Measurements from ENCODE around the gene KLHDC7A. TPM values are rescaled to one million over a fixed set of nuclear protein-coding genes. Genes with fewer than 3 reads are reported as not detected.

KLHDC7A gene
- polyA plus RNA-seq, 3 donors, result not detected

GRCh38 chr1:18479454-18479853 is 1.3 kb upstream of the KLHDC7A start:
- no peak overlapping the region for H3K27ac Mint-ChIP-seq
- H3K36me3 ChIP-seq (replicated peaks in 1 of 2; ENCODE audit: control insufficient read depth in 1 of 2, insufficient read depth in 2 of 2, low read length in 2 of 2), result no peaks in the 10 kb centered on the region
- WGBS (ENCODE audit: insufficient coverage), result 56% methylated on average over 4 of the region's 8 CpGs
- H2AFZ ChIP-seq (ENCODE audit: insufficient read depth, low read depth, low read length, poor library complexity, severe bottlenecking), result no peak overlapping the region
- H3K9ac ChIP-seq (ENCODE audit: insufficient read depth, low read length, poor library complexity, severe bottlenecking), result no peak overlapping the region
- no peak for TF ChIP-seq CTCF (IDR thresholded peaks at IDR 0.05)
- H3K4me2 ChIP-seq (replicated peaks; ENCODE audit: extremely low read depth, low read length, poor library complexity, severe bottlenecking), result no peak overlapping the region
- peaks cover 1 to 2% (median 1%) of the 10 kb centered on the region in 3 donors for H3K27me3 Mint-ChIP-seq (ENCODE audit: low read depth in 3 of 3)
- H3K27ac ChIP-seq (ENCODE audit: low read depth in 1 of 2, low read length in 2 of 2), result no peak overlapping the region
- no peaks in the 10 kb centered on the region for H3K4me1 Mint-ChIP-seq
- H3K36me3 Mint-ChIP-seq, result no peaks in the 10 kb centered on the region
- DNase-seq, result no peak
- intact Hi-C loops (cut with micrococcal nuclease), result no loop called here
- H3K9me3 ChIP-seq (replicated peaks in 1 of 2; ENCODE audit: control insufficient read depth in 1 of 2, insufficient read depth in 1 of 2, low read length in 2 of 2), result no peaks in the 10 kb centered on the region
- H3K27me3 ChIP-seq (ENCODE audit: control insufficient read depth in 2 of 2, insufficient read depth in 2 of 2, low read length in 2 of 2), result peaks cover 0 to 4% of the 10 kb centered on the region in 2 donors
- no peak overlapping the region for H3K4me3 Mint-ChIP-seq
- peaks cover 0 to 2% (median 0%) of the 10 kb centered on the region in 7 donors for H3K9me3 Mint-ChIP-seq
- H4K20me1 ChIP-seq (ENCODE audit: insufficient read depth, low read length), result no peaks in the 10 kb centered on the region
- H3K4me3 ChIP-seq (replicated peaks in 1 of 3; ENCODE audit: low read depth in 2 of 3, low read length in 3 of 3), result no peak overlapping the region
- H3K79me2 ChIP-seq (ENCODE audit: insufficient read depth, low read length), result no peaks in the 10 kb centered on the region
- no peaks in the 10 kb centered on the region for H3K4me1 ChIP-seq (ENCODE audit: control insufficient read depth in 1 of 2, insufficient read depth in 2 of 2, low read length in 2 of 2)

- WGBS (ENCODE audit: insufficient coverage), result 65% methylated on average over 21 of the region's 25 CpGs
- H3K4me3 Mint-ChIP-seq, result no peak overlapping the region
- H3K79me2 ChIP-seq (ENCODE audit: insufficient read depth, low read length), result no peaks in the 10 kb centered on the region
- intact Hi-C loops (cut with micrococcal nuclease), result no loop called here
- no peak overlapping the region for H3K9ac ChIP-seq (ENCODE audit: insufficient read depth, low read length, poor library complexity, severe bottlenecking)
- H3K9me3 Mint-ChIP-seq, result peaks cover 0 to 2% (median 0%) of the 10 kb centered on the region in 7 donors
- no peaks in the 10 kb centered on the region for H3K4me1 Mint-ChIP-seq
- no peaks in the 10 kb centered on the region for H3K4me1 ChIP-seq (ENCODE audit: control insufficient read depth in 1 of 2, insufficient read depth in 2 of 2, low read length in 2 of 2)
- no peak overlapping the region for H3K27ac Mint-ChIP-seq
- H3K9me3 ChIP-seq (replicated peaks in 1 of 2; ENCODE audit: control insufficient read depth in 1 of 2, insufficient read depth in 1 of 2, low read length in 2 of 2), result no peaks in the 10 kb centered on the region
- no peak overlapping the region for H3K4me3 ChIP-seq (replicated peaks in 1 of 3; ENCODE audit: low read depth in 2 of 3, low read length in 3 of 3)
- no peak overlapping the region for H2AFZ ChIP-seq (ENCODE audit: insufficient read depth, low read depth, low read length, poor library complexity, severe bottlenecking)
- H3K4me2 ChIP-seq (replicated peaks; ENCODE audit: extremely low read depth, low read length, poor library complexity, severe bottlenecking), result no peak overlapping the region
- TF ChIP-seq CTCF (IDR thresholded peaks at IDR 0.05), result no peak
- no peak overlapping the region for H3K27ac ChIP-seq (ENCODE audit: low read depth in 1 of 2, low read length in 2 of 2)
- no peaks in the 10 kb centered on the region for H3K36me3 Mint-ChIP-seq
- peaks cover 0 to 4% of the 10 kb centered on the region in 2 donors for H3K27me3 ChIP-seq (ENCODE audit: control insufficient read depth in 2 of 2, insufficient read depth in 2 of 2, low read length in 2 of 2)
- H4K20me1 ChIP-seq (ENCODE audit: insufficient read depth, low read length), result no peaks in the 10 kb centered on the region
- no peak for DNase-seq
- H3K27me3 Mint-ChIP-seq (ENCODE audit: low read depth in 3 of 3), result peaks cover 0 to under 1% (median 0%) of the 10 kb centered on the region in 3 donors
- H3K36me3 ChIP-seq (replicated peaks in 1 of 2; ENCODE audit: control insufficient read depth in 1 of 2, insufficient read depth in 2 of 2, low read length in 2 of 2), result no peaks in the 10 kb centered on the region
Measured at GRCh38 chr1:18481190-18481920, 625 bp downstream of the KLHDC7A start.
